ENCODE results near the gene SPIB. TPM values are rescaled to one million over a fixed set of nuclear protein-coding genes. Genes with fewer than 3 reads are reported as not detected.

Gene SPIB
- total and polyA plus RNA-seq, 10 donors = 22.1 to 90.5 (median 41.3) TPM

GRCh38 chr19:50444059-50444458, 25.3 kb downstream of the SPIB start:
- no peaks in the 10 kb centered on the region for H3K4me1 ChIP-seq
- no peak for DNase-seq

GRCh38 chr19:50447053-50447452, 28.3 kb downstream of the SPIB start:
- DNase-seq = no peak
- no peaks in the 10 kb centered on the region for H3K4me1 ChIP-seq
- H3K4me3 ChIP-seq = no peak overlapping the region
- TF ChIP-seq POLR2AphosphoS5 (IDR thresholded peaks at IDR 0.05) = no peak
- TF ChIP-seq, protein P1, sequence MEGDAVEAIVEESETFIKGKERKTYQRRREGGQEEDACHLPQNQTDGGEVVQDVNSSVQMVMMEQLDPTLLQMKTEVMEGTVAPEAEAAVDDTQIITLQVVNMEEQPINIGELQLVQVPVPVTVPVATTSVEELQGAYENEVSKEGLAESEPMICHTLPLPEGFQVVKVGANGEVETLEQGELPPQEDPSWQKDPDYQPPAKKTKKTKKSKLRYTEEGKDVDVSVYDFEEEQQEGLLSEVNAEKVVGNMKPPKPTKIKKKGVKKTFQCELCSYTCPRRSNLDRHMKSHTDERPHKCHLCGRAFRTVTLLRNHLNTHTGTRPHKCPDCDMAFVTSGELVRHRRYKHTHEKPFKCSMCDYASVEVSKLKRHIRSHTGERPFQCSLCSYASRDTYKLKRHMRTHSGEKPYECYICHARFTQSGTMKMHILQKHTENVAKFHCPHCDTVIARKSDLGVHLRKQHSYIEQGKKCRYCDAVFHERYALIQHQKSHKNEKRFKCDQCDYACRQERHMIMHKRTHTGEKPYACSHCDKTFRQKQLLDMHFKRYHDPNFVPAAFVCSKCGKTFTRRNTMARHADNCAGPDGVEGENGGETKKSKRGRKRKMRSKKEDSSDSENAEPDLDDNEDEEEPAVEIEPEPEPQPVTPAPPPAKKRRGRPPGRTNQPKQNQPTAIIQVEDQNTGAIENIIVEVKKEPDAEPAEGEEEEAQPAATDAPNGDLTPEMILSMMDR (IDR thresholded peaks at IDR 0.05 in 8 of 11, conservative IDR thresholded peaks at IDR 0.05 in 3 of 11) = no peak
- TF ChIP-seq POLR2A (IDR thresholded peaks at IDR 0.05) = no peak
- intact Hi-C loops (cut with DNase I; ENCODE audit: low total_unique reads) = no loop called here
- H3K27me3 ChIP-seq (replicated peaks in 1 of 7) = peaks cover 0 to 6% (median 0%) of the 10 kb centered on the region in 7 donors
- no peaks in the 10 kb centered on the region for H3K36me3 ChIP-seq
- no peak overlapping the region for H3K27ac ChIP-seq
- 80 to 87% (median 84%) methylated on average over 5 of the region's 5 CpGs for WGBS, 5 donors
- H3K9me3 ChIP-seq = peaks cover 0 to 6% (median 0%) of the 10 kb centered on the region in 8 donors

More at GRCh38 chr19:50444059-50444458, 25.3 kb downstream of the SPIB start:
- no peaks in the 10 kb centered on the region for H3K36me3 ChIP-seq
- TF ChIP-seq, protein P1 (IDR thresholded peaks at IDR 0.05 in 8 of 11, conservative IDR thresholded peaks at IDR 0.05 in 3 of 11) = no peak
- TF ChIP-seq POLR2A (IDR thresholded peaks at IDR 0.05) (no peak), POLR2AphosphoS5 (IDR thresholded peaks at IDR 0.05) (no peak)
- 63 to 92% (median 68%) methylated on average over 1 of the region's 1 CpG for WGBS, 5 donors
- intact Hi-C loops (cut with DNase I; ENCODE audit: low total_unique reads) = no loop called here
- H3K4me3 ChIP-seq = no peak overlapping the region
- H3K27ac ChIP-seq = no peak overlapping the region
- H3K9me3 ChIP-seq = peaks cover 0 to 6% (median 0%) of the 10 kb centered on the region in 8 donors
- no peaks in the 10 kb centered on the region for H3K27me3 ChIP-seq (replicated peaks in 1 of 7)

GRCh38 chr19:50447750-50448149, 29.0 kb downstream of the SPIB start:
- intact Hi-C loops (cut with DNase I; ENCODE audit: low total_unique reads) = no loop called here
- DNase-seq = no peak
- H3K4me3 ChIP-seq = no peak overlapping the region
- no peak overlapping the region for H3K27ac ChIP-seq
- H3K27me3 ChIP-seq (replicated peaks in 1 of 7) = peaks cover 0 to 6% (median 0%) of the 10 kb centered on the region in 7 donors
- 92 to 98% (median 93%) methylated on average over 10 of the region's 10 CpGs for WGBS, 5 donors
- H3K36me3 ChIP-seq = no peaks in the 10 kb centered on the region
- H3K9me3 ChIP-seq = peaks cover 0 to 6% (median 0%) of the 10 kb centered on the region in 8 donors
- H3K4me1 ChIP-seq = no peaks in the 10 kb centered on the region
- TF ChIP-seq POLR2AphosphoS5 (IDR thresholded peaks at IDR 0.05) (no peak), POLR2A (IDR thresholded peaks at IDR 0.05) (no peak)
- TF ChIP-seq, protein P1 (IDR thresholded peaks at IDR 0.05 in 8 of 11, conservative IDR thresholded peaks at IDR 0.05 in 3 of 11) = no peak

- Histone ChIP-seq H3K27me3 (replicated peaks in 1 of 7) (peaks cover 0 to 6% (median 0%) of the 10 kb centered on the region in 7 donors), H3K27ac (no peak overlapping the region), H3K9me3 (peaks cover 0 to 6% (median 0%) of the 10 kb centered on the region in 8 donors), H3K4me1 (no peaks in the 10 kb centered on the region), H3K4me3 (no peak overlapping the region), H3K36me3 (no peaks in the 10 kb centered on the region)
- intact Hi-C loops (cut with DNase I; ENCODE audit: low total_unique reads) = no loop called here
- no peak for DNase-seq
- WGBS, 5 donors = 77 to 84% (median 81%) methylated on average over 11 to 14 of the region's 14 CpGs
- no peak for TF ChIP-seq POLR2AphosphoS5 (IDR thresholded peaks at IDR 0.05)
- TF ChIP-seq, protein P1 (IDR thresholded peaks at IDR 0.05 in 8 of 11, conservative IDR thresholded peaks at IDR 0.05 in 3 of 11) = no peak
- TF ChIP-seq POLR2A (IDR thresholded peaks at IDR 0.05) = no peak
Measured at GRCh38 chr19:50449236-50449899, 30.6 kb downstream of the SPIB start.
